ENCODE measurements around the gene HSD3B1.
"Not testable (repeated sequence)": the region's sequence is repeated elsewhere in the genome, so short reads cannot be mapped to it uniquely, and the experiment has no call there.

The HSD3B1 gene

GRCh38 chr1:119515221-119515620 is 8.2 kb downstream of the HSD3B1 start:
- DNase-seq (ENCODE audit: low read depth) = no peak
- TF ChIP-seq CTCF (IDR thresholded peaks at IDR 0.05; ENCODE audit: control insufficient read depth, insufficient read depth, low read depth, low read length, missing control alignments) = no peak
- no peak overlapping the region for H3K4me3 ChIP-seq (ENCODE audit: control insufficient read depth, low read depth, low read length)

- DNase-seq (ENCODE audit: low read depth) = no peak
- no peak for TF ChIP-seq CTCF (IDR thresholded peaks at IDR 0.05; ENCODE audit: control insufficient read depth, insufficient read depth, low read depth, low read length, missing control alignments)
- no peak overlapping the region for H3K4me3 ChIP-seq (ENCODE audit: control insufficient read depth, low read depth, low read length)
Measured at GRCh38 chr1:119516247-119516646, 9.2 kb downstream of the HSD3B1 start.

- no peak overlapping the region for H3K4me3 ChIP-seq (ENCODE audit: control insufficient read depth, low read depth, low read length)
- DNase-seq (ENCODE audit: low read depth) = no peak
- TF ChIP-seq CTCF (IDR thresholded peaks at IDR 0.05; ENCODE audit: control insufficient read depth, insufficient read depth, low read depth, low read length, missing control alignments) = no peak
Measured at GRCh38 chr1:119516680-119517079, 9.7 kb downstream of the HSD3B1 start.

- not testable (repeated sequence) for H3K4me3 ChIP-seq (ENCODE audit: control insufficient read depth, low read depth, low read length); DNase-seq (ENCODE audit: low read depth)
Measured at GRCh38 chr1:119517667-119518066, 10.7 kb downstream of the HSD3B1 start.

GRCh38 chr1:119531606-119532323 is 24.8 kb downstream of the HSD3B1 start:
- DNase-seq (ENCODE audit: low read depth) = no peak
- no peak for TF ChIP-seq CTCF (IDR thresholded peaks at IDR 0.05; ENCODE audit: control insufficient read depth, insufficient read depth, low read depth, low read length, missing control alignments)
- no peak overlapping the region for H3K4me3 ChIP-seq (ENCODE audit: control insufficient read depth, low read depth, low read length)

- TF ChIP-seq CTCF (IDR thresholded peaks at IDR 0.05; ENCODE audit: control insufficient read depth, insufficient read depth, low read depth, low read length, missing control alignments) = no peak
- no peak overlapping the region for H3K4me3 ChIP-seq (ENCODE audit: control insufficient read depth, low read depth, low read length)
- DNase-seq (ENCODE audit: low read depth) = no peak
Measured at GRCh38 chr1:119532324-119532910, 25.4 kb downstream of the HSD3B1 start.

- H3K4me3 ChIP-seq (ENCODE audit: control insufficient read depth, low read depth, low read length) = no peak overlapping the region
- TF ChIP-seq CTCF (IDR thresholded peaks at IDR 0.05; ENCODE audit: control insufficient read depth, insufficient read depth, low read depth, low read length, missing control alignments) = no peak
- no peak for DNase-seq (ENCODE audit: low read depth)
Measured at GRCh38 chr1:119535381-119535780, 28.4 kb downstream of the HSD3B1 start.
